OCI-LY3 (cell line): ENCODE data around the gene RAN.

Experiments used
- CTCF ChIP-seq: fragments of 200-600, 300-600 bp; sonication (generic); IDR thresholded peaks from 2 replicates; pipeline ENCODE4 v1.5.1; 2014; ENCODE audit warnings: antibody characterized with exemption, low read length, low read depth
- EZH2phosphoT487 ChIP-seq: fragments of 200-600 bp; shearing (Covaris generic); IDR thresholded peaks from 2 replicates; pipeline ENCODE4 v1.6.1; 2018; ENCODE audit warnings: antibody characterized with exemption, mixed run types, low read depth

DNA sequence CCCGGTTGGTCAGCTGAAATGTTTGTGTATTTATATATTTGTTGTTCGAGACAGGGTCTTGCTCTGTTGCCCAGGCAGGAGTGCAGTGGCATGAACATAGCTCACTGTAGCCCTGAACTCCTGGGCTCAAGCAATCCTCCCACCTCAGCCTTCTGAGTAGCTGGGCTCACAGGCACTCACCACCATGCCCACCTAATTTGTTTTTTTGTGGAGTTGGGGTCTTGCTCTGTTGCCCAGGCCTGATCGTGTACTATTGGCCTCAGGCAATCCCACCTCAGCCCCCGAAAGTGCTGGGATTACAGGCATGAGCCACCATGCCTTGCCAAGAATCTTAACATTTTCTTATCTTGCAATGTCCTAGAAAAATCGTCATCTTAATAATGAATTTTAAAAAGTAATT, 3.3 kb downstream of the RAN start:
- TF ChIP-seq CTCF (no peak), EZH2phosphoT487 (no peak)
